Caco-2 (cell line): Measurements from ENCODE around the gene TOB2. TPM values are rescaled to one million over a fixed set of nuclear protein-coding genes. Genes with fewer than 3 reads are reported as not detected.

Experiments used
- BruUV-seq: library from RNA; stranded (reverse); fragments of 400-500 nt; replicated peaks from 2 replicates; lab custom pipeline; 2021; lab: Mats Ljungman, UMichigan
- CTCF ChIA-PET: fragments of 300-600 bp; sonication (Branson Sonifier 250); formaldehyde crosslinking; loops from one replicate; lab custom pipeline; 2022; ENCODE audit warnings: antibody characterized with exemption; lab: Charles Lee
- POLR2A ChIA-PET: fragments of 300-600 bp; sonication (Branson Sonifier 250); formaldehyde crosslinking; loops from one replicate; lab custom pipeline; 2022; ENCODE audit warnings: antibody characterized with exemption; lab: Charles Lee
- DNase-seq, 2 experiments: peaks; one replicate each; pipeline versions ENCODE4 v3.0.0 to v3.0.0-alpha.2; 2020 to 2022
- H3K27me3 ChIP-seq: replicated peaks from 2 replicates; pipeline ENCODE4 v1.6.0; 2011; ENCODE audit warnings: low read length; ENCODE audit not compliant: control insufficient read depth, insufficient read depth
- H3K36me3 ChIP-seq: 2 replicates; pipeline ENCODE4 v1.5.1; 2011; ENCODE audit warnings: low read length; ENCODE audit not compliant: control insufficient read depth, insufficient read depth
- H3K4me1 ChIP-seq: fragments of 250-450 bp; sonication (Bioruptor Pico); 2 replicates; pipeline ENCODE4 v1.5.1; 2020; ENCODE audit warnings: mild to moderate bottlenecking
- H3K4me3 ChIP-seq: 2 replicates; pipeline ENCODE4 v1.5.1; 2011; ENCODE audit warnings: low read depth, mild to moderate bottlenecking, control low read depth, low read length
- H3K9me3 ChIP-seq: fragments of 250-450 bp; sonication (Bioruptor Pico); 2 replicates; pipeline ENCODE4 v1.5.1; 2020; ENCODE audit warnings: mild to moderate bottlenecking, moderate library complexity
- H3K27ac Mint-ChIP-seq: one replicate; pipeline ENCODE4 v1.8.0; 2022; ENCODE audit warnings: mixed read lengths; ENCODE audit not compliant: unreplicated experiment
- H3K27me3 Mint-ChIP-seq: one replicate; pipeline ENCODE4 v1.8.0; 2022; ENCODE audit warnings: mixed read lengths; ENCODE audit not compliant: insufficient read depth, unreplicated experiment
- H3K36me3 Mint-ChIP-seq: one replicate; pipeline ENCODE4 v1.8.0; 2022; ENCODE audit warnings: mild to moderate bottlenecking, mixed read lengths; ENCODE audit not compliant: insufficient read depth, unreplicated experiment
- H3K4me1 Mint-ChIP-seq: one replicate; pipeline ENCODE4 v1.8.0; 2022; ENCODE audit warnings: low read depth, mixed read lengths; ENCODE audit not compliant: unreplicated experiment
- H3K4me3 Mint-ChIP-seq: one replicate; pipeline ENCODE4 v1.8.0; 2022; ENCODE audit warnings: mild to moderate bottlenecking, moderate library complexity, mixed read lengths; ENCODE audit not compliant: unreplicated experiment
- H3K9me3 Mint-ChIP-seq: one replicate; pipeline ENCODE4 v1.8.0; 2022; ENCODE audit warnings: mixed read lengths; ENCODE audit not compliant: unreplicated experiment
- intact Hi-C: fragments of 100-400 bp; cut with micrococcal nuclease; formaldehyde crosslinking; loops from one replicate; pipeline ENCODE4 v1.10.0; 2022; ENCODE audit not compliant: unreplicated experiment
- total RNA-seq: library from RNA; stranded (reverse); gene quantifications from 2 replicates; pipeline ENCODE4 v1.2.3, GENCODE V29; 2022
- TF ChIP-seq, protein P1 (sequence below), 2 experiments: fragments of 200-600 bp in 1 of 2; IDR thresholded peaks; 1 replicate in 1 of 2; 2 replicates in 1 of 2; pipeline versions ENCODE4 v1.5.1 to v1.8.0; 2011 to 2022; ENCODE audit warnings: antibody characterized with exemption in 1 of 2, control low read depth in 1 of 2, inconsistent platforms in 1 of 2, low read depth in 1 of 2, low read length in 1 of 2, mild to moderate bottlenecking in 1 of 2, moderate library complexity in 1 of 2; ENCODE audit not compliant: insufficient read depth in 1 of 2, severe bottlenecking in 1 of 2, unreplicated experiment in 1 of 2

TOB2 gene
- total RNA-seq, 1 experiment from 2014 or later = 49.0 TPM

DNA sequence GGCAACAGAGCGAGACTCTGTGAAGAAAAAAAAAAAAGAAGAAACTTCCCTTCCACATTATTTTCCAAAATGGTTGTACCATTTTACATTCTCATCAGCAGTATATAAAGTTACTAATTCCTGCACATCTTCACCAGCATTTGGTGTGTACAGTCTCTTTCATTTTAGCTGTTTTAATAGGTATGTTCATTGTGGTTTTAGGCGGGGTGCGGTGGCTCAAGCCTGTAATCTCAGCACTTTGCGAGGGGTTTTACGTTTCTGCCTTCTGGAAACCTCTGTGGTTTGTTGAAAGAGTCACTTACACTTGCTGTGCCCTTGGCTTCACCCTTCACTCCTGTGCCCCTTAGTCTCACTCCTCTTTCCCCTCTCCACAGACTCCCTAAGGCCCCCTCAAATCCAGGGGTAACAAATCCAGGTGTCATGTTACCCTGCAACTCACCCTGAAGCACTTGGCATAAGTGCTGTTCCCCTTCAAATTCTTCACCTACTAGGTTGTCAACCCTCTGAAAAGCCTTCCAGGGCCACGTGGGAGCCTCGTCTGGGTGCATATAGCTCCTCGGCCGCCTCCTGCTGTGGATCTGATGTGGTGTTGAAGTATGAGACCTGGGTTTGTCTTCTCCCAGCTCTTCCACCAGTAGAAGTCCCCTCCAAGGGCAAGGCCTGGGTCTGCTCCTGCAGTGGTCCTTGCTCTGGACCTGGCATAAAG lies 20.8 kb downstream of the TOB2 start:
- no peaks in the 10 kb centered on the region for H3K4me1 ChIP-seq
- H3K36me3 ChIP-seq = no peaks in the 10 kb centered on the region
- H3K27me3 ChIP-seq = no peaks in the 10 kb centered on the region
- H3K9me3 ChIP-seq = no peaks in the 10 kb centered on the region
- intact Hi-C loops = no loop called here
- H3K4me3 Mint-ChIP-seq = no peak overlapping the region
- BruUV-seq = no TSS peak
- H3K27me3 Mint-ChIP-seq = no peaks in the 10 kb centered on the region
- no peaks in the 10 kb centered on the region for H3K9me3 Mint-ChIP-seq
- no peak overlapping the region for H3K27ac Mint-ChIP-seq
- CTCF ChIA-PET = no interaction called here
- H3K36me3 Mint-ChIP-seq = peaks cover 18% of the 10 kb centered on the region
- no peak overlapping the region for H3K4me3 ChIP-seq
- TF ChIP-seq, protein P1, sequence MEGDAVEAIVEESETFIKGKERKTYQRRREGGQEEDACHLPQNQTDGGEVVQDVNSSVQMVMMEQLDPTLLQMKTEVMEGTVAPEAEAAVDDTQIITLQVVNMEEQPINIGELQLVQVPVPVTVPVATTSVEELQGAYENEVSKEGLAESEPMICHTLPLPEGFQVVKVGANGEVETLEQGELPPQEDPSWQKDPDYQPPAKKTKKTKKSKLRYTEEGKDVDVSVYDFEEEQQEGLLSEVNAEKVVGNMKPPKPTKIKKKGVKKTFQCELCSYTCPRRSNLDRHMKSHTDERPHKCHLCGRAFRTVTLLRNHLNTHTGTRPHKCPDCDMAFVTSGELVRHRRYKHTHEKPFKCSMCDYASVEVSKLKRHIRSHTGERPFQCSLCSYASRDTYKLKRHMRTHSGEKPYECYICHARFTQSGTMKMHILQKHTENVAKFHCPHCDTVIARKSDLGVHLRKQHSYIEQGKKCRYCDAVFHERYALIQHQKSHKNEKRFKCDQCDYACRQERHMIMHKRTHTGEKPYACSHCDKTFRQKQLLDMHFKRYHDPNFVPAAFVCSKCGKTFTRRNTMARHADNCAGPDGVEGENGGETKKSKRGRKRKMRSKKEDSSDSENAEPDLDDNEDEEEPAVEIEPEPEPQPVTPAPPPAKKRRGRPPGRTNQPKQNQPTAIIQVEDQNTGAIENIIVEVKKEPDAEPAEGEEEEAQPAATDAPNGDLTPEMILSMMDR (IDR thresholded peaks at IDR 0.05; ENCODE audit: insufficient read depth in 1 of 2, low read depth in 1 of 2, low read length in 1 of 2, severe bottlenecking in 1 of 2, unreplicated experiment in 1 of 2) = no peak
- no peak for DNase-seq
- H3K4me1 Mint-ChIP-seq = no peaks in the 10 kb centered on the region
- POLR2A ChIA-PET = interaction anchor here (0.7 kb wide), 1 partner anchor 386 kb away, joined by 5 read pairs; no protein-coding TSS in a partner anchor

DNA sequence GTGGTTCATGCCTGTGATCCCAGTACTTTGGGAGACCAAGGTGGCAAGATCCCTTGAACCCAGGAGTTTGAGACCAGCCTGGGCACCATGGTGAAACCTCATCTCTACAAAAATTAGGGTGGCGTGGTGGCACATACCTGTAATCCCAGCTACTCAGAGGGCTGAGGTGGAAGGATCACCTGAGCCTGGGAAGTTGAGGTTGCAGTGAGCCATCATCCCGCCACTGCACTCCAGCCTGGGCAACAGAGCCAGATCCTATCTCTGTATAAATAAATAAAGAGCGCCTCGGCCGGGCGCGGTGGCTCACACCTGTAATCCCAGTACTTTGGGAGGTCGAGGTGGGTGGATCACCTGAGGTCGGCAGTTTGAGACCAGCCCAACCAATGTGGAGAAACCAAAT lies 27.9 kb downstream of the TOB2 start:
- no peak overlapping the region for H3K27ac Mint-ChIP-seq

DNA sequence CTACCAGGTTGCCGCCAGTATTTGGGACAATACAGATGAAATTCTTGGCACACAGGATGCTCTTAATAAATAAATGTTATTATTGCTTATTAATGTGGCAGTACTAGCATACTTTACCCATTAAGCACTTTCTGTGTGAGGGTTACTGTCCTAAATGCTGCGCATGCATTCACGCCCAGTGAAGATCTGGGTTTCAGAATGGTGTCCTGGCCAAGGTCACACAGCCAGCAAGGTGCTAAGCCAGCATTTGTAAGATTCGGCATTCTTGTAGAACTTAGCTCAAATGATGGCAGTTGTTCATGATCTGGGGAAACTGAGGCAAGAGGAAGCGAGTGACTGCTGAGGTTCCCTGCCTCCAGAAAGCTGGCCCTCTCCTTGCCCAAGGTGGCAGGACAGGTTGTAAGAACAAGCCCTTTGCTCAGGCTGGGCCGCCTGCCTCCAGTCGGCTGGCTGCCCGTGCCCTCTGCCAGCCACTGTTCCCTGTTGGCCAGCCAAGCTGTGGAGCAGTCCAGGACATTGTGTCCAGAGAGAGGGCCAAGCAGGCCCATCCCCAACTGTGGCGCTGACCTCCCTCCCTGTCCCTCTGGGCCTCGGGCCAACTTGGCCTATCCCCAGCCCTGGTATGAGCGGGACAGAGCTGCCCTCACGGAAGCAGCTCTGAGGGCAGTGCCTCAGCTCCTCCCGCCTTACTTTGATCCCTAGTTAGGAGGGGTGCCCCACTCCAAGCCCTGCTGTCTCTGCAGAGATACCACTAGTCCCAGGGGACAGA lies 28.8 kb downstream of the TOB2 start:
- Mint-ChIP-seq H3K36me3 (peaks cover 18% of the 10 kb centered on the region), H3K27ac (no peak overlapping the region), H3K4me3 (no peak overlapping the region), H3K9me3 (no peaks in the 10 kb centered on the region), H3K4me1 (peaks cover 9% of the 10 kb centered on the region), H3K27me3 (no peaks in the 10 kb centered on the region)
- TF ChIP-seq, protein P1 (IDR thresholded peaks at IDR 0.05; ENCODE audit: insufficient read depth in 1 of 2, low read depth in 1 of 2, low read length in 1 of 2, severe bottlenecking in 1 of 2, unreplicated experiment in 1 of 2) = no peak
- BruUV-seq = no TSS peak
- no peak for DNase-seq
- H3K4me3 ChIP-seq = no peak overlapping the region
- intact Hi-C loops = no loop called here
- CTCF ChIA-PET = no interaction called here
- H3K27me3 ChIP-seq = no peaks in the 10 kb centered on the region
- H3K9me3 ChIP-seq = no peaks in the 10 kb centered on the region
- H3K36me3 ChIP-seq = no peaks in the 10 kb centered on the region
- POLR2A ChIA-PET = no interaction called here
- H3K4me1 ChIP-seq = peaks cover 7% of the 10 kb centered on the region

More for the DNA sequence above, 27.9 kb downstream of the TOB2 start:
- TF ChIP-seq, protein P1 (IDR thresholded peaks at IDR 0.05; ENCODE audit: insufficient read depth in 1 of 2, low read depth in 1 of 2, low read length in 1 of 2, severe bottlenecking in 1 of 2, unreplicated experiment in 1 of 2) = no peak
- H3K4me1 Mint-ChIP-seq = peaks cover 9% of the 10 kb centered on the region
- H3K9me3 ChIP-seq = no peaks in the 10 kb centered on the region
- no peaks in the 10 kb centered on the region for H3K27me3 ChIP-seq
- ChIA-PET CTCF (no interaction called here), POLR2A (no interaction called here)
- no peaks in the 10 kb centered on the region for H3K36me3 ChIP-seq
- no peak for DNase-seq
- no TSS peak for BruUV-seq
- H3K4me3 ChIP-seq = no peak overlapping the region
- intact Hi-C loops = no loop called here
- H3K9me3 Mint-ChIP-seq = no peaks in the 10 kb centered on the region
- H3K4me1 ChIP-seq = peaks cover 6% of the 10 kb centered on the region; the same call in 1 of the 2 replicates
- peaks cover 10% of the 10 kb centered on the region for H3K36me3 Mint-ChIP-seq
- H3K27me3 Mint-ChIP-seq = no peaks in the 10 kb centered on the region
- no peak overlapping the region for H3K4me3 Mint-ChIP-seq
